Sigmoid colon (tissue), 7 donors: ENCODE data around the gene CACHD1. TPM values are rescaled to one million over a fixed set of nuclear protein-coding genes. Genes with fewer than 3 reads are reported as not detected.

Experiments
- DNase-seq: peaks from one replicate; pipeline ENCODE4 v3.0.0-alpha.2; 2019
- H3K27ac ChIP-seq, 4 donors: fragments of 200-600 bp; sonication (generic); one replicate each; pipeline ENCODE4 v1.5.1; 2016 to 2019; ENCODE audit warnings: mild to moderate bottlenecking in 1 of 4
- H3K27me3 ChIP-seq, 3 donors: fragments of 200-600 bp; sonication (generic); one replicate each; pipeline ENCODE4 v1.5.1; 2019; ENCODE audit warnings: mild to moderate bottlenecking in 1 of 3
- H3K36me3 ChIP-seq, 4 donors: fragments of 200-600 bp; sonication (generic); one replicate each; pipeline ENCODE4 v1.5.1; 2016 to 2019
- H3K4me1 ChIP-seq, 4 donors: fragments of 200-600 bp; sonication (generic); one replicate each; pipeline ENCODE4 v1.5.1; 2017 to 2019
- H3K4me3 ChIP-seq, 4 donors: fragments of 200-600 bp; sonication (generic); one replicate each; pipeline ENCODE4 v1.5.1; 2017 to 2019; ENCODE audit warnings: mild to moderate bottlenecking in 2 of 4, moderate library complexity in 1 of 4
- H3K9me3 ChIP-seq, 4 donors: fragments of 200-600 bp in 3 of 4; sonication (generic) in 3 of 4; one replicate each; pipeline versions ENCODE4 v1.5.1 to v1.6.1; 2013 to 2019
- CTCF ChIP-seq, 4 experiments: fragments of 450-650 bp in 3 of 4; fragments of 200-600 bp in 1 of 4; IDR thresholded peaks; one replicate each; pipeline ENCODE4 v1.5.1; 2016 to 2019; ENCODE audit warnings: antibody characterized with exemption in 4 of 4, mild to moderate bottlenecking in 3 of 4, moderate library complexity in 2 of 4
- EP300 ChIP-seq, 4 donors: sonication (generic); formaldehyde crosslinking; IDR thresholded peaks; one replicate each; pipeline ENCODE4 v1.6.1; 2017; ENCODE audit warnings: antibody characterized with exemption in 4 of 4
- POLR2A ChIP-seq, 2 donors: fragments of 450-650 bp; IDR thresholded peaks; one replicate each; pipeline ENCODE4 v1.6.1; 2016; ENCODE audit warnings: antibody characterized with exemption in 2 of 2, mild to moderate bottlenecking in 2 of 2, moderate library complexity in 2 of 2
- POLR2AphosphoS5 ChIP-seq, 4 donors: sonication (generic); formaldehyde crosslinking; IDR thresholded peaks; one replicate each; pipeline ENCODE4 v1.6.1; 2017; ENCODE audit warnings: antibody characterized with exemption in 4 of 4
- WGBS, 2 donors: extraction: QIAGEN DNeasy Blood & Tissue Kit; methylation state at CpG; one replicate each; pipeline ENCODE4 v1.1.7; 2013; 5-methylcytosine and 5-hydroxymethylcytosine counted together
- intact Hi-C: fragments of 100-400 bp; cut with DNase I; formaldehyde crosslinking; loops from one replicate; pipeline ENCODE4 v1.15.1; 2023
- polyA plus RNA-seq, 3 donors: library from polyadenylated mRNA; stranded (reverse); fragments of 200-250 nt; gene quantifications; one replicate each; pipeline ENCODE4 v1.2.3, GENCODE V29; 2013
- total RNA-seq, 4 donors: library from RNA; depleted of rRNA; stranded (reverse); fragments of >200 nt; gene quantifications; one replicate each; pipeline ENCODE4 v1.1.0, GENCODE V29; 2016
- donor health status: healthy with polysubstance abuse.
- donor health status: Bipolar disorder and iron deficiency.
- donor health status: healthy.

Gene CACHD1
- total and polyA plus RNA-seq, 7 donors = 0.23 to 7.1 (median 3.7) TPM

GRCh38 chr1:64550510-64550909 is 80.6 kb downstream of the CACHD1 start:
- H3K4me3 ChIP-seq = no peak overlapping the region
- peaks cover 0 to 12% (median 7%) of the 10 kb centered on the region in 4 donors for H3K4me1 ChIP-seq
- WGBS, 2 donors = 69 to 82% methylated on average over 5 of the region's 5 CpGs
- TF ChIP-seq POLR2A (IDR thresholded peaks at IDR 0.05) = no peak
- no peak for TF ChIP-seq EP300 (IDR thresholded peaks at IDR 0.05)
- TF ChIP-seq POLR2AphosphoS5 (IDR thresholded peaks at IDR 0.05) = no peak
- TF ChIP-seq CTCF (IDR thresholded peaks at IDR 0.05) = no peak
- no peak overlapping the region for H3K27ac ChIP-seq
- no peaks in the 10 kb centered on the region for H3K36me3 ChIP-seq
- intact Hi-C loops = no loop called here
- no peaks in the 10 kb centered on the region for H3K9me3 ChIP-seq
- no peak for DNase-seq
- no peaks in the 10 kb centered on the region for H3K27me3 ChIP-seq

- no peaks in the 10 kb centered on the region for H3K27me3 ChIP-seq
- TF ChIP-seq POLR2A (IDR thresholded peaks at IDR 0.05) = no peak
- peaks cover 0 to 12% (median 7%) of the 10 kb centered on the region in 4 donors for H3K4me1 ChIP-seq
- H3K27ac ChIP-seq = no peak overlapping the region
- H3K36me3 ChIP-seq = no peaks in the 10 kb centered on the region
- no peaks in the 10 kb centered on the region for H3K9me3 ChIP-seq
- intact Hi-C loops = no loop called here
- H3K4me3 ChIP-seq = no peak overlapping the region
- DNase-seq = no peak
- 64 to 73% methylated on average over 4 of the region's 4 CpGs for WGBS, 2 donors
Measured at GRCh38 chr1:64550946-64551605, 81.1 kb downstream of the CACHD1 start.

GRCh38 chr1:64553285-64553684 is 83.4 kb downstream of the CACHD1 start:
- Histone ChIP-seq H3K27me3 (no peaks in the 10 kb centered on the region), H3K4me1 (peaks cover 0 to 12% (median 7%) of the 10 kb centered on the region in 4 donors), H3K36me3 (no peaks in the 10 kb centered on the region), H3K9me3 (no peaks in the 10 kb centered on the region), H3K4me3 (no peak overlapping the region), H3K27ac (no peak overlapping the region)
- DNase-seq = no peak
- intact Hi-C loops = no loop called here
- 82 to 84% methylated on average over 4 of the region's 4 CpGs for WGBS, 2 donors
- no peak for TF ChIP-seq EP300 (IDR thresholded peaks at IDR 0.05)
- no peak for TF ChIP-seq POLR2AphosphoS5 (IDR thresholded peaks at IDR 0.05)
- TF ChIP-seq POLR2A (IDR thresholded peaks at IDR 0.05) = no peak
- no peak for TF ChIP-seq CTCF (IDR thresholded peaks at IDR 0.05)

GRCh38 chr1:64555947-64556346 is 86.0 kb downstream of the CACHD1 start:
- no peak for DNase-seq
- intact Hi-C loops = no loop called here
- WGBS, 2 donors = 55 to 89% methylated on average over 1 of the region's 1 CpG

GRCh38 chr1:64561993-64562392 is 92.1 kb downstream of the CACHD1 start:
- intact Hi-C loops = no loop called here
- no peak overlapping the region for H3K4me3 ChIP-seq
- H3K9me3 ChIP-seq = peaks cover 0 to 3% (median 0%) of the 10 kb centered on the region in 4 donors
- WGBS, 2 donors = 63 to 97% methylated on average over 2 of the region's 2 CpGs
- H3K4me1 ChIP-seq = peaks cover 0 to 13% (median 3%) of the 10 kb centered on the region in 4 donors
- TF ChIP-seq POLR2A (IDR thresholded peaks at IDR 0.05) = no peak
- no peak for TF ChIP-seq POLR2AphosphoS5 (IDR thresholded peaks at IDR 0.05)
- TF ChIP-seq CTCF (IDR thresholded peaks at IDR 0.05) = no peak
- TF ChIP-seq EP300 (IDR thresholded peaks at IDR 0.05) = no peak
- no peaks in the 10 kb centered on the region for H3K36me3 ChIP-seq
- DNase-seq = no peak
- no peak overlapping the region for H3K27ac ChIP-seq
- no peaks in the 10 kb centered on the region for H3K27me3 ChIP-seq

More at GRCh38 chr1:64555947-64556346, 86.0 kb downstream of the CACHD1 start:
- Histone ChIP-seq H3K4me3 (no peak overlapping the region), H3K4me1 (no peaks in the 10 kb centered on the region), H3K36me3 (no peaks in the 10 kb centered on the region), H3K27ac (no peak overlapping the region), H3K9me3 (no peaks in the 10 kb centered on the region), H3K27me3 (no peaks in the 10 kb centered on the region)
- TF ChIP-seq POLR2AphosphoS5 (IDR thresholded peaks at IDR 0.05) = no peak
